Prostate gland (tissue), 2 donors: ENCODE measurements around the gene CHCHD4. TPM values are rescaled to one million over a fixed set of nuclear protein-coding genes. Genes with fewer than 3 reads are reported as not detected.

Experiments
- DNase-seq: peaks from one replicate; pipeline ENCODE4 v3.0.0-alpha.2; 2019; ENCODE audit warnings: low spot score
- H3K27ac ChIP-seq, 2 donors: fragments of 200-600 bp; sonication (generic); 2 replicates each; pipeline ENCODE4 v1.5.1; 2017 to 2019
- H3K27me3 ChIP-seq: fragments of 200-600 bp; sonication (generic); replicated peaks from 2 replicates; pipeline ENCODE4 v1.5.1; 2019; ENCODE audit not compliant: insufficient read depth
- H3K36me3 ChIP-seq, 2 donors: fragments of 200-600 bp; sonication (generic); 1 replicate in 1 of 2; 2 replicates in 1 of 2; pipeline versions ENCODE4 v1.5.1 to v1.8.1; 2017 to 2019
- H3K4me1 ChIP-seq: fragments of 200-600 bp; sonication (generic); replicated peaks from 2 replicates; pipeline ENCODE4 v1.5.1; 2019
- H3K4me3 ChIP-seq, 2 donors: fragments of 200-600 bp; sonication (generic); 2 replicates each; pipeline ENCODE4 v1.5.1; 2017 to 2019
- H3K9me3 ChIP-seq: fragments of 200-600 bp; sonication (generic); 2 replicates; pipeline ENCODE4 v1.5.1; 2017
- POLR2A ChIP-seq: fragments of 450-650 bp; IDR thresholded peaks from one replicate; pipeline ENCODE4 v1.6.1; 2016; ENCODE audit warnings: antibody characterized with exemption, mild to moderate bottlenecking
- POLR2AphosphoS5 ChIP-seq: sonication (generic); formaldehyde crosslinking; IDR thresholded peaks from one replicate; pipeline ENCODE4 v1.6.1; 2017; ENCODE audit warnings: antibody characterized with exemption
- WGBS: methylation state at CpG from one replicate; pipeline ENCODE4 v1.1.5; 2018; 5-methylcytosine and 5-hydroxymethylcytosine counted together
- intact Hi-C: fragments of 100-400 bp; cut with DNase I; formaldehyde crosslinking; loops from one replicate; pipeline ENCODE4 v1.14.2; 2022
- total RNA-seq, 2 donors: library from RNA; depleted of rRNA; stranded (reverse); fragments of >200 nt; gene quantifications; one replicate each; pipeline ENCODE4 v1.1.0, GENCODE V29; 2016
- TF ChIP-seq, protein P1 (sequence below), 4 experiments: fragments of 200-600 bp in 2 of 4; fragments of 450-650 bp in 2 of 4; sonication (generic) in 2 of 4; IDR thresholded peaks; 1 replicate in 3 of 4; 2 replicates in 1 of 4; pipeline ENCODE4 v1.5.1; 2016 to 2019; ENCODE audit warnings: antibody characterized with exemption in 4 of 4, mild to moderate bottlenecking in 2 of 4, moderate library complexity in 2 of 4

Gene CHCHD4
- total RNA-seq = 10 to 100 TPM; 12.1 to 14.8 TPM

DNA sequence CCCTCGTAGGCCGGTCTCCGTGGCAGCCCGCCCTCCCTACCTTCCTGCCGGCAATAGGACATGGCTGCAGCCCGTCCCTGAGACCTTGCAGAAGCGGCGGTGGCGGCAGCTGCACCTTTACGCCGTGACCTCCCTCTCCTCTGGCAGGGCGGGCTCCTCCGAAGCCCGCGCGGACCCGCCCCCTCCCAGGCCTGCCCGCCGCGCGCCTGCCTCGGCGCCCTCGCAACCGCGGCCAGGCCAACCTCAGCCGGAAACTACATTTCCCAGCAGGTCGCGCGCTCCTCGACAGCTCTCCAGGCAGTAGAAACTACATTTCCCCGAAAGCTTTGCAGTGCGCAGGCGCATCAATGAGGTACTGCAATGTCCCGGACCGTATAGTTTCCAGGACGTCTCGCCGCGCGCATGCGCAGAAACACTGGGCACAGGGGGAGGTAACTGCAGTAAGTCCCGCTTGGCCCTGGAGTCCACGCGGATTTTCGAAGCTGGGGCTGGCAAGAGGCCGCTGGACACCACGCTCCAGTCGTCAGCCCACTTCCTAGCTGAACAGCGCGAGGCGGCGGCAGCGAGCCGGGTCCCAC is at the start of gene CHCHD4, which contains the start of gene TMEM43:
Gene CHCHD4, minus strand, starts transcription at position 256 of the 578 bp plus-strand sequence. Its CDS starts 194 bp downstream, at position 62.
Gene TMEM43, plus strand, starts transcription at position 438 of the 578 bp plus-strand sequence. CDS start 142 bp downstream, outside the sequence.
- Histone ChIP-seq H3K27me3 (no peaks in the 10 kb centered on the region), H3K9me3 (no peaks in the 10 kb centered on the region), H3K4me3 (peak within 1 kb of the TSS; percentile 74 to 77), H3K4me1 (peaks cover 20% of the 10 kb centered on the region), H3K36me3 (no peaks in the 10 kb centered on the region), H3K27ac (peak within 1 kb of the TSS; percentile 89 to 90)
- intact Hi-C loops = loop anchor here (2.0 to 10.0 kb wide), 3 partner anchors 52 to 330 kb away; no protein-coding TSS in a partner anchor
- under 1% methylated on average over 35 of the region's 55 CpGs for WGBS
- peak; percentile 99 for DNase-seq
- TF ChIP-seq POLR2A (peak; percentile 85), POLR2AphosphoS5 (peak; percentile 98)
- TF ChIP-seq, protein P1, sequence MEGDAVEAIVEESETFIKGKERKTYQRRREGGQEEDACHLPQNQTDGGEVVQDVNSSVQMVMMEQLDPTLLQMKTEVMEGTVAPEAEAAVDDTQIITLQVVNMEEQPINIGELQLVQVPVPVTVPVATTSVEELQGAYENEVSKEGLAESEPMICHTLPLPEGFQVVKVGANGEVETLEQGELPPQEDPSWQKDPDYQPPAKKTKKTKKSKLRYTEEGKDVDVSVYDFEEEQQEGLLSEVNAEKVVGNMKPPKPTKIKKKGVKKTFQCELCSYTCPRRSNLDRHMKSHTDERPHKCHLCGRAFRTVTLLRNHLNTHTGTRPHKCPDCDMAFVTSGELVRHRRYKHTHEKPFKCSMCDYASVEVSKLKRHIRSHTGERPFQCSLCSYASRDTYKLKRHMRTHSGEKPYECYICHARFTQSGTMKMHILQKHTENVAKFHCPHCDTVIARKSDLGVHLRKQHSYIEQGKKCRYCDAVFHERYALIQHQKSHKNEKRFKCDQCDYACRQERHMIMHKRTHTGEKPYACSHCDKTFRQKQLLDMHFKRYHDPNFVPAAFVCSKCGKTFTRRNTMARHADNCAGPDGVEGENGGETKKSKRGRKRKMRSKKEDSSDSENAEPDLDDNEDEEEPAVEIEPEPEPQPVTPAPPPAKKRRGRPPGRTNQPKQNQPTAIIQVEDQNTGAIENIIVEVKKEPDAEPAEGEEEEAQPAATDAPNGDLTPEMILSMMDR (IDR thresholded peaks at IDR 0.05) = peak in 2 of 4 experiments; percentile 27 to 35

DNA sequence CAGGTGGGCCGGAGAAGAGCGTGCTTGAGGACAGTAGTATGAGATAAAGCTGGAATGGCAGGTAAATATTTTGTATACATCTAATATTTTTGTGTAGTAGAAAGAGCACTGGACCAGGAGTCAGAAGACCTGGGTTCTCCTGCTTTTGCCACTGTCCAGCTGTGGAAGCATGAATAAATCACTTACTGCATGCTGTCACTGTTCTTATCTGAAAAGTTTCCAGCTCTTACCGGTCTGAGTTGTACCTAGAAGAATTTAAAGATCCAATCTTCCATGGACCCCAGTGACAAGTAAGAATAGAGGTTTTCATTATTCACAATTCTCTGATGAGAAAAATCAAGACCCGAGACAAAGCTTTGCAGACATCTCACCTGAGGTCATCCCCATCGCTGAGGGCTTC is 47.8 kb upstream of the CHCHD4 start:
- peaks cover 0 to 8% of the 10 kb centered on the region in 2 donors for H3K36me3 ChIP-seq
- 95% methylated on average over 5 of the region's 5 CpGs for WGBS
- intact Hi-C loops = no loop called here

DNA sequence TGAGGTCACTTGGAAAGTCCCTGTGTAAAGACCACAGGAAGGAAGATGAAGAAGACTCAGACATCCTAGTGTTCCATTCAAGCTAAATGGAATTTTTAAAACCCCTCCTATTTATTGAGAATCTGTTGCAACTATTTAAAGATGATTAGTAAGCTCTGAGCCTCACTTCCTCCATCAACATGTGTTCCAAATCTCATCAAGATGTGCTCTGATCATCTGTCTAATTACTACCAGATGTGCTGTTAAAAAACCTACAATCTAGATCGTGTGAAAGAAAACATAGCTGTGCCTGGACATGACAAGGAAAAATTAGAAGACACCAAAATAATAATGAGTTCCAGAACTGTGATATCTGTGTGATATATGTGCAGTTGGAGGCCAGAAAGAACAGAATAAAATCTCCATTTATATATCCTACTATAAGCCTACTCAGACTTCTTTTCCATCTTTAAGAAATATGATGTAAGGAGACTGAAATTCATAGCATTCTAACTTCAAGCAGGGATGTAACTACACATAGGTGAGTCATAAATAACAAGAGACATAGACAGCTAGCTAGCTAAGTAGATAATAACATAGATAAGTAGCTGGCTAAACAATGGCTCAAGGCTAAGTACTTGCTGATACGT is 46.0 kb upstream of the CHCHD4 start:
- Histone ChIP-seq H3K4me1 (no peaks in the 10 kb centered on the region), H3K9me3 (no peaks in the 10 kb centered on the region), H3K36me3 (peaks cover 0 to 14% of the 10 kb centered on the region in 2 donors), H3K4me3 (no peak overlapping the region), H3K27ac (no peak overlapping the region), H3K27me3 (no peaks in the 10 kb centered on the region)
- intact Hi-C loops = no loop called here
- DNase-seq = no peak
- TF ChIP-seq, protein P1 (IDR thresholded peaks at IDR 0.05) = no peak
- TF ChIP-seq POLR2AphosphoS5 = no peak
- no peak for TF ChIP-seq POLR2A
- WGBS = 66% methylated on average over 2 of the region's 2 CpGs

More for the DNA sequence above, 47.8 kb upstream of the CHCHD4 start:
- TF ChIP-seq, protein P1 (IDR thresholded peaks at IDR 0.05) = no peak
- no peak for TF ChIP-seq POLR2A
- TF ChIP-seq POLR2AphosphoS5 = no peak
- no peak overlapping the region for H3K27ac ChIP-seq
- no peaks in the 10 kb centered on the region for H3K4me1 ChIP-seq
- H3K9me3 ChIP-seq = no peaks in the 10 kb centered on the region
- H3K27me3 ChIP-seq = no peaks in the 10 kb centered on the region
- no peak overlapping the region for H3K4me3 ChIP-seq
- no peak for DNase-seq

DNA sequence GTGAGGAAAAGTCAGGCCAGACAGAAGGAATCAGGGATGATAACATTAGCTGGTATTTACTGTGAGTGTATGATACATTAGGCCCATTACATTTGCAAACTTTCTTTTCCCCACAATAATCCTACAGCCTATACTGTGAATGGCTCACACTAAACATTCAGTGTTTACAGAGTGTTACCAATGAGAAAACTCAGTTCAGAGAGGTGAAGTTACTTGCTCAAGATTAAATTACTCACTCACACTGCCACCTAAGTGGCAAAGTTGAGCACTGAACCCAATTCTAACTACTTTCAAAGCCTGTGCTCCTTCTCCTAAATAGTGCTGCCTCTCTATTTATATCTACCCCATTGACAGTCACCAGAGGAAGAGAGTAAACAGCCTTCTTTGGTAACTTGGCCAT is 45.2 kb upstream of the CHCHD4 start:
- H3K4me1 ChIP-seq = no peaks in the 10 kb centered on the region
- H3K27ac ChIP-seq = no peak overlapping the region
- TF ChIP-seq, protein P1 (IDR thresholded peaks at IDR 0.05) = no peak
- TF ChIP-seq POLR2AphosphoS5 (no peak), POLR2A (no peak)
- intact Hi-C loops = no loop called here
- H3K4me3 ChIP-seq = no peak overlapping the region
- H3K36me3 ChIP-seq = peaks cover 6 to 21% of the 10 kb centered on the region in 2 donors
- DNase-seq = no peak
- no peaks in the 10 kb centered on the region for H3K9me3 ChIP-seq
- H3K27me3 ChIP-seq = no peaks in the 10 kb centered on the region
